ENCODE results near the gene RCC1.
"Not testable (repeated sequence)": the region's sequence is repeated elsewhere in the genome, so short reads cannot be mapped to it uniquely, and the experiment has no call there.

RCC1 gene

DNA sequence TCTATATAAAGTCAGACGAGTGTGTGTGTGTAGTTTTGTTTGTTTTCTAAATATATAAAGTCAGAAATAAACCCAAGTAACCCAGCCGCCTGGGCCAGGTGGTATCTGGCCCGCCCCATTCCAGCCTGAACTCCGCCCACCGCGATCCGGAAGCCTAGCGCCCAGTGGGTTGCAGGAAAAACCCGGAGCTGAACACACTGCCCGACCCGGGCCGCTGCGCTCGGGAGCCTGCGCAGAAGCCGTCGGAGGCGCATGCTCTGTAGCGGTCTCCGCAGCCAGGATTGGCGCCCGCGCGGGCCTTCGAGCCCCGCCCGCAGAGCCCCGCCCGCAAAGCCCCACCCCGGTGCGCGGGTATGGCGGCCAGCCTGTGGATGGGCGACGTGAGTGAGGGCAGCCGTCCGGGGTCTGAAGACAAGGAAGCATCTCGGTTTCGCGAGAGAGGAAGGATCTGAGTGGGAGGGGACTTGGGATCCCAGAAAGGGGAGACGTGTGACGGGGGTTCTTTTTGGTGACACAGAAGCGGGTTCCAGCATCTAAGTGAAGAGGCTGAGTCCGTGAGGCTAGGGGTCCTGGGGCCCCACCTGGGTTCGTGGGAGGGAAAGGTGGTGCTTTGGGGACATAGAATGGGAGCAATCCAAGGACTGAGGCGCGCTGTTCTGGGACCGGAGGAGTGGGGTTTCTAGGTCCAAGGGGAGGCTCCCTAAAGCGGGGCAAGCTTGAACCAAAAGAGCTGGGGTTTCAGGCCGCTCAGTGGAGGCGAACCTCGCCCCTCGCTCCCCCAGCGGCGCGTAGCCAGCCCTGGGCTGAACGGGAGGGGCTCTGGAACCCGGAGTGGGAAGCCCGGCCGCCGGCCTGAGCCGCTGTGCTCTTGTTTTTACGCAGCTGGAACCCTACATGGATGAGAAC lies 47.2 kb downstream of the RCC1 start, which contains the start of gene TRNAU1AP:
Gene TRNAU1AP (plus strand): TSS at position 328 of the 906 bp plus-strand sequence. CDS start 26 bp downstream, at position 354.
- DNase-seq = peak; percentile 81

DNA sequence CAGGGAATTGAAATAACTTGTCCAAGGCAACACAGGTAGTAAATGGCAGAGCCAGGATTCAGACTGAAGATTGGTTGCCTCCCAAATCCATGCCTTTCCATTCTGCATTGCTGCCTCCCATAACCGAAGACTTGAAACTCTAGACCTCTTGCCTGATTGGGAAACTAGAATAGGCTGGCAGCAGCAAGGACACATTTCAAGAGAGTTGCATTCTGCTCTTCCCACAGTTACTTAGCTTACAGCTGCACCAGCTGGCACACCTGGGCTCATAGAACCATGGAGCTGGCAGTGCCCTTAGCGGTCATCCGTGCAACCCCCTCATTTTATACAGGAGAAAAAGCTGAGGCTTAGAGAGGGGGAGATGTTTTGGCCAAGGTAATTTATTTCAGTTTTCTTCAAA lies 55.0 kb downstream of the RCC1 start:
- DNase-seq = no peak

DNA sequence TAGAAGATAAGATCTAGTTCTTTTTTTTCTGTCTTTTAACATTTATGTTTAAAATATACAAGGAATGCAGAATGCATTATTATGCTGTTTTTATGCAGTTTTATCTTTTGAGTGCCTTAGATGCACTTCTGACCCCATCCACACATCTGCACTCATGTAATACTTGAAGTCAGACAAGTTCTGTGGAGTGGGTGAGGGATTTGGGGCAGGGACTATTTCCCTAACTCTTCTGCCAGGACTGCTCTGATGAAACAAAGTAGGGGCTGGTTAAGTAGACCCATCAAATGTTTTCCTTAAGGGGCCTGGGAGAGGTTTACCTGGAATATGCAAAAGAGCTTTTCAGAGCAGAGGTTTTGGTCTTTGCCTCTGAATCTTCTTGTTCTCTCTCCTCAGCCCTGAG lies 58.5 kb downstream of the RCC1 start:
- no peak for DNase-seq

DNA sequence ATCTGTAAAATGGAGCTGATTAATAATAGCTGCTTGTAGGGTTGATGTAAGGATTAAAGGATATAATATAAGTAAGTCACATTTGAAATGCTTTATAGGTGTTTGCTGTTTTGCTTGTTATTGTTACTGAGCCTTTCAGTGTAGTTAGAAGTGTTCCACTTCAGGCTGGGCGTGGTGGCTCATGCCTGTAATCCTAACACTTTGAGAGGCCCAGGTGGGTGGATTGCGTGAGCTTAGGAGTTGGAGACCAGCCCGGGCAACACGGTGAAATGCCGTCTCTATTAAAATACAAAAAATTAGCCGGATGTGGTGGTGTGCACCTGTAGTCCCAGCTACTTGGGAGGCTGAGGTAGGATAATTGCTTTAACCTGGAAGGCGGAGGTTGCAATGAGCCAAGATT lies 59.2 kb downstream of the RCC1 start:
- DNase-seq = no peak

DNA sequence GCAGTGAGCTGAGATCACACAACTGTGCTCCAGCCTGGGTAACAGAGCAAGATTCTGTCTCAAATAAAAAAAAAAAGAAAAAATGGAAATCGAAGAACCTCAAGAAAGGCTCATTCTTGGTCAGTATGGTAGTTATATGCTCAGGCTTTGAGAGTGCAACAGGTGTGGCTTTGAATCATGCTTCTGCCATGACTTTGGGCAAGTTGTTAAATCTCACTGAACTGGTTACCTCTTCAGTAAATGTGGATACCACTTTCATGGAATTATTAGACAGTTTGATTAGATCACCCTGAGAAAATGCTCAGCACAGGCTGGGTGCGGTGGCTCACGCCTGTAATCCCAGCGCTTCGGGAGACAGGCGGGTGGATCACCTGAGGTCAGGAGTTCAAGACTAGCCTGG lies 59.9 kb downstream of the RCC1 start:
- no peak for DNase-seq

DNA sequence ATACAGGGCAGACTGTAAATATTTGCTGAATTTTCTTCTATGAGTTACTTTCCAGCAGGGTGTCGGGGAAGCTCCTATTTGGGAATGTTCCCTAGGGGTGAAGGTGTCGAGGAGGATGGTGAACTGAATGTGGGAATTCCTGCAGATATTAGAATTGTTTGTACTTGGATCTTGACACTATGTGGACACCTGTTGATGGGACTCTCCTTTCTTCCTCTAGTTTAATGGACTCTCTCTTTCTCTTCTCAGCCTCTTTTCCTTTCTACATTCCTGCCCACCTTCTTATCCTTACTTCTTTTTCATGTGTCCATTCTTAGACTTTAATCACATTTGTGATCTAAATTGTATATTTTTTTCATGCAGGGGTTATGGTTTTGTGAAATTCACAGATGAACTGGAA lies 61.1 kb downstream of the RCC1 start:
- DNase-seq = no peak

DNA sequence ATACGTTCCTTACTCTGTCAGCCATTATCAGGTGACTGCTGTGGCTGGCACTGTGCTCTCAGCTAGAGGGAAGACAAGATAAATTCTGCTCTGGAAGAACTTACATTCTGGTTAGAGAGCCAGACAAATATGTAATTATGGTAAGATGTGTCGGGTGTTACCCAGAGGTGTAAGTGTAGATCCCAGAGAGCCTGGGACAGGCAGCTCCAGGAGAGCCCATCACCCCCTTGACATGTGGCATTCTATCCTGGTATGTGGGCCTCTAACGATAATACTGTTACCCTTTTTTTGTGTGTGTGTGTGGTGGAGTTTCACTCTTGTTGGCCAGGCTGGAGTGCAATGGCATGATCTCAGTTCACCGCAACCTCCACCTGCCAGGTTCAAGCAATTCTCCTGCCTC lies 66.1 kb downstream of the RCC1 start:
- no peak for DNase-seq

DNA sequence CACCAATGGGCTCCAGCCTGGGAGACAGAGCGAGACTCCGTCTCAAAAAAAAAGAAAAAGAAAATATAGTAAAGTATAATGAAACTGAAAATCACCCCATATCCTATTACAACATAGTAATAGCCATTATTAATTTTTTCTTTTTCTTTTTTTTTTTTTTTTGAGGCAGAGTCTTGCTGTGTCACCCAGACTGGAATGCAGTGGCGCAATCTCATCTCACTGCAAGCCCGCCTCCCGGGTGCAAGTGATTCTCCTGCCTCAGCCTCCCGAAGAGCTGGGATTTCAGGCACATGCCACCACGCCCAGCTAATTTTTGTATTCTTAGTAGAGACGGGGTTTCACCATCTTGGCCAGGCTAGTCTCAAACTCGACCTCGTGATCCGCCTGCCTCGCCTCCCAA lies 67.0 kb downstream of the RCC1 start:
- not testable (repeated sequence) for DNase-seq

DNA sequence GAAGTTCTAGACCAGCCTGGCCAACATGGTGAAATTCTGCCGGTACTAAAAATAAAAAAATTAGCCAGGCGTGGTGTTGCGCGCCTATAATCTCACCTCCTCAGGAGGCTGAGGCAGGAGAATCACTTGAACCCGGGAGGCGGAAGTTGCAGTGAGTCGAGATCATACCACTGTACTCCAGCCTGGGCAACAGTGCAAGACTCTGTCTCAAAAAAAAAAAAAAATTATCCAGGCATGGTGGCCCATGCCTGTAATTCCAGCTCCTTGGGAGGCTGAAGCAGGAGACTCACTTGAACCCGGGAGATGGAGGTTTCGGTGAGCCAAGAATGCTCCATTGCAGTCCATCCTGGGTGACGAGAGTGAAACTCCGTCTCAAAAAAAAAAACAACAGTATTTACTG lies 67.7 kb downstream of the RCC1 start:
- DNase-seq = no peak

DNA sequence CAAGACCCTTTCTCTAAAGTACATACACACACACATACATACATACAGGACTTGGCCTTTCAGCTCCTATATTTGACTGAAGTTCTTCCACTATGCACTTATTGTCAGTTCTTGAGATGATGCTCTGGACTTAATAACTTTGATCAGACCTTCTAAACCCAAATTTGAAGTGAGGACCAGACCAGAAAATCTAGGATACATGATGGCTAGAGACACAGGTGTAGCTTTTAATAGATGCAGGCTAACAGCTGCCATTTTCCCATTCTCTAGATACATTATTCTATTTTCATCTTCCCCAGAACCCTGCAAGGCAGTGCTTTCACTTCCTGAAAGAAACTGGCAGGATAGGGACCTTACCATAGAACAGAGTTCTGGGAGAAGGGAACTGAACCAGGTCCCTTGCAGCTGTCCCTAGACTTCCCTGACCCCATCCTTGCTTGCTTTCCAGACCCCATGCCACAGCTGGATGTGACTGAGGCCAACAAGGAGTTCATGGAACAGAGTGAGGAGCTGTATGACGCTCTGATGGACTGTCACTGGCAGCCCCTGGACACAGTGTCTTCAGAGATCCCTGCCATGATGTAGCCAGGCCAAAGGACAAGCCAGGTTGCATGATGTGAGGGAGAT lies 71.3 kb downstream of the RCC1 start:
- no peak for DNase-seq

DNA sequence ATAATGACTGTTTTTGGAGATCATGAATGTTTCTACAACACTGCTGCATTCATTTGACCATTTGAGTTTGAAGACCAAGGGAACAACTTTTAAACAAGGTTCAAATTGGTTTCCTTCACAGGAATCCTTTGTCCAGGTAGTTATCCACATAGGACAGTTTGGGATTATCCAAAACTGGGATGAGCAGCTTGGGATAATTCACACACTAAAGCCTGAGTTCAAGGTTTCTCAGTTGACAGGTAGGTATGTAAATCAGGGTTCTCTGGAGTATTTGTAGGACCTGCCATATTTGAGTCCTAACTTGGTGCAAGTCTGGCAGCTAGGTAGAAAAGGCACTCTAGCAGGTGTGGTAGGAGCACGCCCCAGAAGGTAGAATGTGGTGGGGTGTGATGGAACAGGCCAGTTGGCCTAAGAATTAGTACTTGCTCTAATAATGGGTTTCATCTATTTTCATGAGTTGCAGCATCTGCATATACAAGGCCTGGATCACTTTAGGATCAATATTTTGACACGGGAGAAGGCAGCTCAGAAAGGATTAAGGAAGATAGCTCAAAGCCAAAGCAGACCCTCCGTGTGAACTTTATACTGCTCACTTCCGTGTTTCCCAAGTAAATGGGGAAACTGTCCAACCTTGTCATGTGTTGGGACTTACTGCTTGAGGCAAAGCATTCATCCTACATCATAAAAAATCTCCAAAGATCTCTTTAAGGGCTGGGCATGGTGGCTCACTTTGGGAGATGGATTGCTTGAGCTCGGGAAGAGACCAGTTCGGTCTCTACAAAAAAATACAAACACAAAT lies 72.1 kb downstream of the RCC1 start:
- no peak for DNase-seq

DNA sequence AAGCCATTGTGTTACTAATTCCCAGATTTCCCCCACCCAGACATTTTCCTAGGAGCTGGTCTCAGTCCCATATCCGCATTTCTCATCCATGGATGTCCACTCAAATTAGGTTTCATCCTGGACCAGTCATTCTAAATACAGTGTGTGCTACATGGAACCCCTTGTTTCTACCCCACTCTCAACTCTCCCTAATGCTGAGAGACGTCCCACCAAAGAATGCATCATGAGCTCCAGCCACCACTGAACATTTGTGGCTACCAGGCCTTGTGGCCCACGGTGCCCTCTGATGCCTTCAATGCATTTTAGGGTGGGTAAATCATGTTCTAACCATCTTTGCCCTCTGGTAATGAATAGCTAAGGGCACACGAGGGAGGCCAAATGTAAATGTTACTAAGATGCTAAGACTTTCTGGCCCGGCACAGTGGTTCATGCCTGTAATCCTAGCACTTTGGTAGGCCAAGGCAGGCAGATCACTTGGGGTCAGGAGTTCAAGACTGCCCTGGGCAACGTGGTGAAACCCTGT lies 72.9 kb downstream of the RCC1 start:
- no peak for DNase-seq

DNA sequence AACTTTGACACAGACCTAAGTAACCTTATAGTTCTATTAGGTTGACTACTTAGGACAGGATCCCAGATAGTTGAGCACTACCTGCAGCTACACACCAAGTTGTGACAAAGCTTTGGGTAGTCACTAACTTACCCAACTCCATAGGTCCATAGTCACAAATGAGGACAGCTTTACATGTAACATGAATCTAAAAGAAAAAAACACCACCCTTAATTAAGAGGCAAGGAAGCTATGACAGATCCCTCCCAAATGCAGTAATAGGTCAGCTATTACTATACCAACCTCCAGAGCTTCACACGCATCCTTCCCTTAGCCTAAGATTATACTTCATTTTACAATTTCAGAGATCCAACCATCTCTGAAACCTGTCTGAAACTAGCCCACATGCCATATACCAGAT lies 73.6 kb downstream of the RCC1 start:
- DNase-seq = no peak

DNA sequence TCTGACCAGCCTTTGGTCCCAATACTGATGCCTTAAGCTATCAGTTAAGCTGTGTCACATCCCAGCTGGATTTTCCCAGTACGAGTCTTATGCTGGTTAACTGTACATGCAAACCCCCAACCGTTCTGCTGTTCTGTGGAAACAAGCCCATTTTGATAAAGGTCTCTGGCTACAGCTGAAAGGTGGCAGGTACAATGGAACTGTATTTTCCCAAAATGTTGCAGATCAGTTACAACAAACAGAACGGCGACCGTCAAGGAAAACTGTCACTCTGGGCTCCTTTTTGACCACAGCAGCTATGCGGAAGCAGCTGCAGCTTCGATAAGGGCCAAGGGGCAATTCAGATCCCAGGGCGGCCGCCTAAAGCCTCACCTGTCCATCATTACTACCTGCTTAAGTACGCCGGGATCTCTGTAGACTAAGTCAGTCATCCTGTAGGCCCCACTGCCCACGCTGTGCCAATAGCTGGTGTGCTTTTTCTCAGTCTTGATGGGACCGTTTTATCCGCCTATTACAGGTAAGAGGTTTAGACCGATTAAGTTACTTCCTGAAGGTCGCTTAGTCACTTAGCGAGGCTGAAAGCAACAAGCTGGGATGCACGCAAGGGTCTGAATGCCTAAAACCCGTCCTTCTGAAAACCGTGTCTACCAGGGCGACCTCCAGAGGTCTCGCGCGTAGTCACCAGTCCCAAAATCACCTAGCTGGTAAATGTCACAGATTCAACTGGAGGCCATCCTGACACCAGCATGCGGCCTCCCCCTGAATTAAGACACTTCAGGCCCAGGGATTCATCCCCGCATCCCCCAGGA lies 75.1 kb downstream of the RCC1 start:
- DNase-seq = no peak

DNA sequence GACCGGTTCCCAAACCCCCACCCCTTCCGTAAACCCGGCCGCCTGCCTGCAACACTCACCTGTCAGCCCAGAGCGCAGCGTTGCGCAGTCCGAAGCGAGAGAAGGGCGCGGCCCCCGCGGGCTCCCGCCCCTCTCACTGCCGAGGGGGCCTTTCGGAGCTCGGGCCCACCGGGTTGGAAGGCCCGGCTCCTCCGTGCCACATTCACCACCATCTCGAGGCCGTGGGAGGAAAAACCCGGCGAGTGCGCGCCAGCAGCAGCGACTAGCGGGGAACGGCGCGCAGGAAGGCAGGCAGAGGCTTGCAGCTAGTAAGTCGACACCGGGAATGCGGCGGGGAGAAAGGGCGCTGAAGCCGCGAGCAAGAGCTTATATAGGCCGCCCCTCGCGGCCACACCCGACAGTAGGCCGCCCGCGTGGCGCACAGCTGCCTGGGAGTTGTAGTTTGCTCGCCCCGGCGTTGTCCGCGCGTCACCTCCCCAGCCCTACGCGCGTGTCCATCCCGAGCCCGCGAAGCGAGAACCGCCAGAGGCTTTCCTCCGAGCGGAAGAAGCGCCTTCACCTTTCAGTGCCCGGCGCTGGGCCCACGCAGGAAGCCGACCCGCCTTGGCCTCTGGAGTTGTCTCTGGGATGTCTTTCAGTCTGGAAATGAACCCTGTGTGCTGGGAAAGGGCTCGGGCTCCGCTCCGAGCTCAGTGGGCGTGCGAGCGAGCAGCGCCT lies 75.8 kb downstream of the RCC1 start:
- DNase-seq = peak; percentile 75

DNA sequence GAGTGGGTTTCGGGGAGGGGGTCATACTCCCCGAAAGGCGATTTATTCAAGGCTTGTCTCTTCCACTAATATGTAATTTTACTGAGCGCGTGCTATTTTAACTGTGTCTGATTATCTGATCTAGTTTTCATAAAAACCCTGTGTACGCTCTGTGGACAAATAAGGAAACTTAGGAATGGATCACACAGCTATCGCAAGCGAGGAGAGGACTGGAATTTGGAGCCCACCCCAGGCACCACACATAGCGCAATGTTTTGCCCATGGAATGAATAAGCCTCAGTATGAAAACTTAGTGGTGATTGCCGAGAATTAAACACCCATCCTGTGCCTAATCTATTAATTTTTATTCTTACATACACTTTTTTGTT lies 76.4 kb downstream of the RCC1 start:
- no peak for DNase-seq

DNA sequence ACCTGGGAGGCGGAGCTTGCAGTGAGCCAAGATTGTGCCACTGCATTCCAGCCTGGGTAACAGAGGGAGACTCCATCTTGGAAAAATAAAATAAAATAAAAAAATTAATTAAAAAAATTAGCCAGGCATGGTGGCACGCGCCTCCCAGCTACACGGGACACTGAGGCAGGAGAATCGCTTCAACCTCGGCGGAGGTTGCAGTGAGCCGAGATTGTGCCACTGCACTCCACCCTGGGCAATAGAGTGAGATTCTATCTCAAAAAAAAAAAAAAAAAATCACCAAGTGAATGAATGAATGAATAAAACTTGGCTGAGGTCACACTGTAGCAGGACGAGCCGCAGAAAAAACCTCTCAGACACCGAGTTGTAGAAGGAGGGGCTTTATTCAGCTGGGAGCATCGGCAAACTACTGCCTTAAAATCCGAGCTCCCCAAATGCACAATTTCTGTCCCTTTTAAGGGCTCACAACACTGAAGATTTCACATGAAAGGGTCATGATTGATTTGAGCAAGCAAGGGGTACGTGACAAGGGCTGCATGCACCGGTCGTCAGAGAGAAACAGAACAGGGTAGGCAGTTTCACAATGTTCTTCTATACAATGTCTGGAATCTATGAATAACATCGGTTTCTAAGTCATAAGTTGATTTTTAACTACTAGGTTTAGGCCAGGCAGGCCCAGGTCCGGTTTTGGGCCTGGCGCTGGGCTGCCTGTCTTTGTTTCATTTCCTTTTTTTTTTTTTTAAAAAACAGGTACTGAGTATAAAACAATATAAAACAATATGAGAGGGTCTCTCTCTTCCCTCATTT lies 80.9 kb downstream of the RCC1 start:
- DNase-seq = not testable (repeated sequence)
